GM19468 (cell line): ENCODE measurements around the gene PTPN22.

ENCODE experiments used
- ATAC-seq: cut with Tn5 transposase; IDR thresholded peaks from one replicate; pipeline ENCODE4 v1.9.1; 2021; ENCODE audit warnings: mild to moderate bottlenecking, moderate library complexity, moderate number of reproducible peaks; ENCODE audit not compliant: unreplicated experiment; ENCODE audit errors: extremely low read depth

PTPN22 gene

DNA sequence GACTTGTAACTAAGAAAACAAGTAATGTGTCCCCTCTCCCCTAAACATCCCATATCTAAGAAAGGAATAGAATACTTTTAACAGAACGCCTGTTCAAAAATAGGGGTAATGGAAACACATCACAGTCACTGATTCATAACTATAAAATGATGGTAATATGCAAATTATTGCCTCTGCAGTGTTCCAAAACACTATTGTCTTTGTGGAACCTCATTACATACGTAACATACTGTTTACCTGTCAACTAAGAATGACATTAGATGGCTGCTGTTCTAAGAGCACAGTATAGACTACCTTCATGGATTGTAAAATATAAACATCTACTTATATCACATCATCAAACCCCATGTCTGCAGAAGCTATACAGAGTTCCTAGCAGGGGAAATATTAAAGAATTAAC lies 19.3 kb upstream of the PTPN22 start:
- no peak for ATAC-seq

DNA sequence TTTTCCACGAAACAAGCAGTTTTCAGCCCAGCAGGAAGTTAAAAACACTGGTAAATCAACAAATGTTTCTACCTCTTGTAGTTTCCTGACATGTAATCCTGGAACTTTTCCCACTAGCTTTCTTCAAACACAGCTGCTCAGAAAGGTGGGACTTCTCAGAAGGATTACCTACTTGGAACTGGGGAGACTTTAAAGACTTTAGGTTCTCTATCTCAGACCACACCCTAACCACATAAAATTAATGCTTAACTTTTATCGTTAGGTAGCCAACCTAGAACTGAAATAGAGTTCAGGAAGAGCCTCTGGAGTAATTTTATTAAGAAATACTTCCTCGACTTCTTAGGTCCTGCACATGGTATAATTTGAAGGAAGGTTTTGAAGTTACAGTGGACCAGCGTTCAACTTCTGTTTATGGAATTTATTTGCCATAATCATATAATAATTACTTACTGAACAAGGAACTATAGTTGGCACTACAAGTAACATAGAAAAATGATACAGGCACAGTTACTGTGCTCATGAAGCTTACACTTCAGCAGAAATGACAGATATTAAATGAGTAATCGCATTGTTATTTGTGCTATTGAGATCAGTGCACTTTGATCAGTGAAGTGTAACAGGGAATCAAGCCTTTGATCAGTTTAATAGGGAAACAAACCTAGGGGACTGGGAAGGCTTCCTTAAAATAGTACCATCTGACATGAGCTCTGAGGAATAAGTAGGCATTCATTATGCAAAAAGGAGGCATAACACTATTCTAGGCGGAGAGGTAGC lies 16.1 kb upstream of the PTPN22 start, which contains the start of gene BCL2L15:
BCL2L15 (minus strand) TSS at position 180 of the 774 bp plus-strand sequence. CDS start 206 bp downstream, outside the sequence.
- ATAC-seq, result no peak

DNA sequence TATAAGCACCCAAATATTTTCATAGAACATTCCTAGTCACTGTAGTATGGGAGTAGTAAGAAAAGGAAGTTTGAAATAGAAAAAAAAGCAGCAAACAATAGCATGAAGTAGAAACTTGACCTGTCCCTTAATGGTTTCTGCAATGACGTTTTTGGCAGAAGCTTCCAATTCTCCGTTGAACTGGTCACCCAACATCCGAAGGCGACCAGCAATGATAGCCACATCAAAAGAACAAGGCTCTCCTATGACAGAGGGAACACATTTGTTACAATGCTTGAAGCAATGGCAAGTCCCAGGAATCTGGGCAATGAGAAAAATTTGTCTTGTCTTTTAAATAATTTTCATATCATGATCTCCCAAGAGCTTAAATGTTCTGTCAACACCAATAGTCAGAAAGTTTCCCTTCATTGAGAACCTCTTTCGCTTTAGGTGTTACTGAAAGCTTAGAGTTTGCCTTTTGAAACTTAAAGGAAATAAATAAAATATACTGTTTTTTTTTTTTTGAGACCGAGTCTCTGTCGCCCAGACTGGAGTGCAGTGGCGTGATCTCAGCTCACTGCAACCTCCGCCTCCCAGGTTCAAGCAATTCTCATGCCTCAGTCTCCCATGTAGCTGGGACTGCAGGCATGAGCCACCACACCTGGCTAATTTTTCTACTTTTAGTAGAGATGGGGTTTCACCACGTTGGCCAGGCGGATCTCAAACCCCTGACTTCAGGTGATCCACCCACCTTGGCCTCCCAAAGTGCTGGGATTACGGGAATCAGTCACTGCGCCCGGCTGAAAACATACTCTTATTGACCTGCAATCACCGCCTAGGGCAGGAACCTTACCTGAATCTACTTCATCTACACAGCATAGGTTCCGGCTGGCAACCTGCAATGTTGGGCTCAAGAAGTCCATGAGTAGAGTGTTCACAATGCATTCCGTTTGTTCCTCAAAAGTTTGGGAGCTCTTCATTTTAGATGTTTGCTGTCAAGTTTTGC lies 15.2 kb upstream of the PTPN22 start:
- ATAC-seq, result no peak

DNA sequence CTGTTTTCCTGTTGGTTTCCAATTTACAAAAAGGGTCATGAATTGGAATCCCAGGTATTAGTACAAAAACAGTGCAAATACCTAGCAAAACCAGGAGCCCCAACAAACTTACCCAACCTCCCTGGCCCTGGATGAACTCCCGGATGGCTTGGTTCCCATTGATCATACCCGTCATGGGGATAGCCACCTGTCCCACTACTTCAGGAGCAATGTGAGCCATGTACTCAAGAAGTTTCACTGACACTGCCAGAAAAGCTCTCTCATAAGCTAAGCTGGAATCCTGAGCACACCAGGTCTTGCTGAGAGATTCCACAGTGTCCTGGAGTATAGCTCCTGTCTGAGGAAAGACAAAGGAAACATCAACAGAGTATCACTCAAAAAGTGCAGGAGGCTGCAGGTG lies 10.1 kb upstream of the PTPN22 start:
- ATAC-seq, result no peak

DNA sequence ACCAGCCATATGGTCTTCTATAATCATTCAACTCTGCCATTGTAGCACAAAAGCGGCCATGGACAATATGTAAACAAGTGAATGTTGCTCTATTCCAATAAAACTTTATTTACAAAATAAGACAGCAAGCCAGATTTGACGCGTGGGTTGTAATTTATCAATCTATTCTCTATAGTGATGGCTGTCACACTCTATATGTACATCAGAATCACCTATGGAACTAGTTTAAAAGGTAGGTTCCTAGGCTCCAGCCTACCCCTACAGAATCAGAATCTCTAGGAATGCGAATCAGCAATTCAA lies 8.2 kb upstream of the PTPN22 start:
- ATAC-seq, result no peak

DNA sequence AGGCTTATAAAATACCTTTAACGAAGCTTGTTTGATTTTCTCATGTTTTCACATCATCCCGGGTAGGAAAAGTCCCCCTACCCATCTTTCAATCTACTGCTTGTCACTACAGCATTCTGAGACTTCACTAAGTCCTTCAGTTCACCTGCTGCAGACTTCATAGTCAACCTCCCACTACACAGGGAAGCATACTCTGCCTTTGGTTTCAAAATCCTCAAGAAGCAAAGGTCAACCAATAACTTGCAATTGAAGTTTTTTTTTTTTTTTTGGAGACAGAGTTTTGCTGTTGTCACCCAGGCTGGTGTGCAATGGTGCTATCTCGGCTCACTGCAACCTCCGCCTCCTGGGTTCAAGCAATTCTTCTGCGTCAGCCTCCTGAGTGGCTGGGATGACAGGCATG lies 4.7 kb upstream of the PTPN22 start:
- no peak for ATAC-seq

DNA sequence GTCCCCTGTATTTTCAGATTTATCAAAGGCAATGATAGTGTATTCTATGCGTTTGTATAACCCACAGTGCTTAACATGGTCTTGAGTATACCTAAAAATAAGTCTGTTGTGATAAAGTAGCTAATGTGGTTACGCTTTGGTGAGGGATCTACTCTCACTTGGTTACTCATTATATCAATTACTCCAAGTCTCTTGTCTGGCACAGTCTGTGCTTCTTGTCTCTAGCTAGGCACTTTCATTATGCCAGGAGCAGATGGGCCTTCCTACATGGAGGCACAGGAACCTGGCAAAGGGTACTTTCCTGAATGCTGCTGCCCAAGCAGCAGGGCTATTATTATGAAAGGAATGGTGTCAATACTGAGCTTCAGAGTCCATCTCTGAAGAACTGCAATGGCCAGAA lies 4.2 kb upstream of the PTPN22 start:
- peak; percentile 37 for ATAC-seq

DNA sequence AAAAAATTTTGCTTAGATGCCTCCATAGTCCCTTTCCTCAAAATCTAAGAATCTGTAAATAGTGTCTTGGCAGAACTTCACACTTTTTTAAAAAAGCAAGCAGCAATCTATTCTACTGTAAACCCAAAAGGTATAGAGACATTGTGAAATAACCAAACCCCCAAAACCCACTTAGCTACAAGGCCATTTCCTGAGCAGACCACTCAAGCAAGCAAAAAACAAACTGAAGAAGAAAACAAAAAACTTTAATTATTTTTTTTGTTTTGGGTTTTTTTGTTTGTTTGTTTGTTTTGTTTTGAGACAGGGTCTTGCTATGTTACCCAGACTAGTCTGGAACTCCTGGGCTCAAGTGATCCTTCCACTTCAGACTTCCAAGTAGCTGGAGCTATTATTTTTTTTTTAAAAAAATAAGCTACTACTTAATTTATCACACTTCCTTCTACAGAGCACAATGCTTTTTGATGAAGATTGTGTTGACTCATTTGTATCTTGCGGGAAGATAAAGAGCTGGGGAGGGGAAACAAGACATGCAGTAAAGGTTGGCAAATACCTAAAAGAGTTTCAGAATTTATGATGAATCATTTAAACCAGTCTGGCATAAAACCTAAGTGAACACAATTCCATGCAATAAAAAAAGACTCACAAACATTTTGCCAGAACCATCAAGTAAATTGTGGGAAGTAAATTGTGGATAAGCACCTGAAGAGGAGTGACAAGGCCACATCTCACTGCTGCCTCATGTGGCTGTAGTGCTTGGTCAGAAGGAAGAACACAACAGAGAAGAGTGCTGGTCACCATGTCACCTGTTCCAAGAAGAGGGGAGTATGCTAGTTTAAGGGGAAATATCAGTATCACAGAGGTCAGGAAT lies 2.7 kb upstream of the PTPN22 start:
- no peak for ATAC-seq

DNA sequence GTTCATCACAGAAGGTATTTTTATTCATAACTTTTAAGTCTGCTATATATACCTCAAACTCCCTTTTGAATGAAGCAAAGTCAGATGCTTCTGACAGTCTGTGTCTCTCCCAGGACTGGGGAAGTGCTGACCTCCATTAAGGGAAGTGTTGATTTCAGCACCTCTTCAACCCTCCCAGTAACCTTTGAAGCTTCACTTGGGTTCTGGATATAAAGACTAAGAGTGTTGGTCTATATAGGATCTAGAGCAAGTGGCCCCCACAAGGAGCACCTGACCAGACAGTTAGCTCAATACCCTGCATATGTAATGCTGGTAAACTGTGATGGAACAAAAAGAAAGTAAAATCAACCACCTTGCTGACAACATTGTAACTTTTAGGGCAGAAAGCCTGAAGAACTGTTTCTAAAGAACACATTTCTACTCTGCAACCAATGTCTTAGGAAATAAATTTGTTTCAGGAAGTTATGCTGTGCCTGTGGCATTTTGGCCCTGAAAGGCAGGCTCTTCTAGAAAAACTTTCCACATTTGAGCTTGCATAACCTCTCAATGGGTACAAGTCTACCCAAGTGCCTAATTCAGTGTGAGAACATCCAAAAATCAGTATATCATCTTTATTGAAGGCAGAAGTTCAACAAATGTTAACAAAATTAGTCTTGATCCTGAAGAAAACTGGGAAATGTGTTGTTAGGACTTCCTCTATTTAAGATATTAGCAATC lies 865 bp upstream of the PTPN22 start:
- no peak for ATAC-seq

DNA sequence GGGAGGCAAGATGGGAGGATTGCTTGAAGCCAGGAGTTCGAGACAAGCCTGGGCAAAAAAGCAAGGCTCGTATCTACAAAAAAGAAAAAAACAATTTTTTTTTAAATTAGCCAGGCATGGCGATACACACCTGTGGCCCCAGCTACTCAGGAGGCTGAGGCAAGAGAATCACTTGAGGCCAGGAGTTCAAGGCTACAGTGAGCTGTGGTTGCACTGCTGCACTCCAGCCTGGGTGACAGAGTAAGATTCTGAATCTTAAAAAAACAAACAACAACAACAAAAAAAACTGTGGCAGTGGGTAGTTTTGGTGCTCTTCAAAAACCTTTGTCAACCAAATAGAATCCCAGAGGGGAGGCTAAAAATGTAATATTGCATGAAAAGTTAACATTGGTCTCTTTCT lies 734 bp downstream of the PTPN22 start:
- ATAC-seq, result no peak

DNA sequence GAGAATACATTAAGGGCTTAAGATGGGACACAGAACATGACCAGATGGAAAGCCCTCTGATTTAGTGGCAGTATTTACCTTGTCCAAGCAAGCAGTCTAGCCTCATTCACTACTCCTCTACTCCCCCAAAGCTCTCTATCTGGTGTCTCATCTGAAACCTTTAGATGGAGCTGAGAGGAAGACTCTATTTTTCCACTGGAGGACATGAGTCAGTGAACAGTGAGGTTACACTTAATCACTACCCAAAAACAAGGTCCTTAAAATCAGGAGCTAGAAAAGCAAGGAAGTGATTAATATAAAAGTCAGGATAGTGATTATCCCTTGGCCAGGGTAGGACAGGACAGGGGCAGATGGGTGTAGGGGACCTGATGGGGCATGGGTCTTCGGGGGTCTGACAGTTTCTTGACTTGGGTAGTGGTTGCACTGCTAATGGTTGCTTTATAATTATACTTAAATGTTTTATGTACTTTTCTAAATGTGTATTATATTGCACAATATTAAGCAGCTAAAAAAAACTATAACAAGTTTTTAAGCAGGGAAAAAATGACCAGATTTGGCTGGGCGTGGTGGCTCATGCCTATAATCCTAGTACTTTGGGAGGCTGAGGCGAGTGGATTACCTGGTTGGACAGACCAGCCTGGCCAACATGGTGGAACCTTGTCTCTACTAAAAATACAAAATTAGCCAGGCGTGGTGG lies 3.0 kb downstream of the PTPN22 start:
- ATAC-seq, result no peak

DNA sequence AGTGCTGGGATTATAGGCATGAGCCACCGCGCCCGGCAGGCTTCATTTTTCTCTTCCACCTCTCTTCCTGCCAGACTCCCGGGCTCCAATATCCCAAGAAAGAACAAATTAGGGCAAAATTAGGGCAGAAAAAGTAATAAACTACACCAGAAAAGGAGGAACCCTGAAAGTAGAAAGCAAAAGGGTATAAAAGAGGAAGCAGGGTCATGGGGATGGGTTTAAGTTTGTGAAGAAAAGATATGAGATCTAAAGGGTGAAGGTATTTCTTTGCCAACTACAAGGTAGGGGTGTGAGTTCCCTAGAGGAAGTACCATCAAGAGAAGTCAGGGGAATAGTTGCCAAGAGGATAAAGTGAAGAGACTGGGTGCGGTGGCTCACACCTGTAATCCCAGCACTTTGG lies 9.9 kb downstream of the PTPN22 start:
- ATAC-seq, result no peak

DNA sequence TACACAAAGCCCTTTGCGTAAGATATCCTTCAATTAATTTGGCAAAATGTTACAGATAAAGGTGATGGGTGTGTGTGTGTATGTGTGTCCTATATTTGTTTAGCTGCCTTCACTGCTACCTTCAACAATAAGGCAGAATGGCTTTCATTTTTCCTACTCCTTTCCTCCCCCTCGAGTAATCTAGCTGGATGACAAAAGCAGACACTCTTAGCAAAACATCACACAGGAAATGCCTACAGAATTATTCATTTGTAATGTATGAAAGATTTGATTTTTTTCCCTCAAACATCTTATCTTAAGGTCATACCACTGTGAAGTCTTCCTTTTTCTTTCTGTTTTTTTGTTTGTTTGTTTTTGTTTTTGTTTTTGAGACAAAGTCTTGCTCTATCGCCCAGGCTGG lies 10.6 kb downstream of the PTPN22 start:
- ATAC-seq, result no peak

DNA sequence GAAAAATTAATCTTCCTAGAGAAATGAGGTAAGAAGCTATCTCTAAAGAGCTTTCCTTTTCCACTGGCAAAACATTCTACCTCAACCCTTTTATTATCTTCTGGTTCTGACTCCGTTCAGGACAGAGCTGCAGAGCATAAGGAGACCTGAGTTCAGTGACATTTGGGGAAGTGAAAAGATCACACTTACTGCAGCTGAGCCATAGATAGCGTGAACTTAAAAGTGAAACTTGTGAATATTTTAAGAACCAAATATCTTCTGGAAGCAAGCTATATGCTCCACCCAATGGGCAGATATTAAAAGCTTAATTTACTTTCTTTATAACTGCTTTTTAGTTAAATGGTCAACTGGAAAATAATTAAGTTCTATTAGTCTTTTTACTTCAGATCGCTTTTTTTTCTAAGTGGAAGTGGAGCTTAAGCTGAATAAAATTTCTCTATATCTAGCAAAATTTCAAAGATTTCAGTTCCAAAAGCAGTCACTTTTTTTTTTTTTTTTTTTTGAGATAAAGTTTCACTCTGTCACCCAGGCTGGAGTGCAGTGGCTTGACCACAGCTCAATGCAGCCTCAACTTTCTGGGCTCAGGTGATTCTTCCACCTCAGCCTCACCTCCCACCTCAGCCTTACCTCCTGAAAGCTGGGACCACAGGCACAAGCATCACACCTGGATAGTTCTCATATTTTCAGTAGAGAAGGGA lies 11.9 kb downstream of the PTPN22 start:
- ATAC-seq, result peak; percentile 84

DNA sequence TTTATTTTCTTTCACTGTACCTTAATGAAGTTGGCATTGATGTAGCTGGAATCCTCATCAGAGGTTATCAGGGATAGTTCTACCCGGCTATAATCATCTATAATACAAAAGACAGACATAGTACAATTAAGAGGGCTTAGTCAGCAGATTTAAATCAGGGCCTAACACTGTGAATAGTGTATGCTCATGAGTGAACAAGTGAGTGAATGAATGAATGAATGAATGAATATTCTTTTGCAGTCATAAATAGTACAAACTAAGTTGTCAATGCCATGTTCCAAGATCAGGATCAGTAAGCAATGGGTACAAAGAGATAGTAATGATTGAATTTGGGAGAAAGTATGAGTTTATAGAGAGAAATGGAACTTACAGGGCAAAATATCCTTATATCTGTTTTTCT lies 12.5 kb downstream of the PTPN22 start:
- no peak for ATAC-seq

DNA sequence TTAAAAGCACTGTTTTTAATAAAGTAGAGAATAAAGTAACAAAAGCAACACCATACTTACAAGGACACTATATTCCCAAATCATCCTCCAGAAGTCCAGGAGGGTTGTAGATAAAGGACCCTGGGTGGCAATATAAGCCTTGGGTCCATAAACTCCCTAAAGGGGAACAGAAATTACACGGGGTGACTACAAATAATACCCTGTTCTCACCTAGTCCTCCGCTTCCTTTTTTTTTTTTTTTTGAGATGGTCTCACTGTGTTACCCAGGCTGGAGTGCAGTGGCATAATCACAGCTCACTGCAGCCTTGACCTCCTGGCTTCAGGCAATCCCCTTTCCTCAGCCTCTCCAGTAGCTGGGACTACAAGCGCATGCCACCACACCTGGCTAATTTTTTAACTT lies 13.1 kb downstream of the PTPN22 start:
- no peak for ATAC-seq

DNA sequence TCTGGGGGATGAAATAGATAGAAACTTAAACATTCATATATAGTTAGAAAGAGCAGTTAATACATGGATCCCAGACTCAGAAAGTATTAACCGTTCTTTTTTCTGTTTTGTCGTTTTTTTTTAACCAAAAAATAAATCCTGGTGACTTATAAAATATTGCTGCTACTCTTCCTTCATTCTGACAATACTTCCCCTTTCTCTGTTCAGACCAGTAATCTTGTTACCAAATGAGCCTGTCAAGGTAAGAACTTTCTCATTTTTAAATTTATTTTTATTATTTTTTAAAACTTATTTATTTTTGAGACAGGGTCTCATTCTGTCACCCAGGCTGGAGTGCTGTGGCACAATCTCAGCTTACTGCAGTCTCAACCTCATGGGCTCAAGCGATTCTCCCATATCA lies 13.7 kb downstream of the PTPN22 start:
- no peak for ATAC-seq

DNA sequence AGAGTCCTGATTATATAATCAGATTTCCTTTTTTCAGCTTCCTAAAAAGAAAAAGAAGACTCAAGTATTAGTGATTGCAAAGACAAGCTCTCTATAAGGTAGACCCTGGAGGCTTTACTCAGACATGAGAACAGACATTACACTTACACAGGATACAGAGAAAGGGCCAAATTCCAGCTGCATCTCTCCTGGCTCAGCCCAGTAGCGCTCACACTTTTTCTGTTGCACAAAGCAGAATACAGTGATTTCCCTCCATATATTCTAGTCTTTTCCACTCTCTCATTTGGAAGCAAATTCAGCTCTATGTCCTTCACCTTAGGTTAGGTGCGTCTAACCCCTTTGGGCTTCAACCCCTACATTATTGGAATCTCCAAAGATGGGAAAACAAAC lies 15.1 kb downstream of the PTPN22 start:
- ATAC-seq, result no peak
